ENCODE results near the gene SULF2.

Gene SULF2

DNA sequence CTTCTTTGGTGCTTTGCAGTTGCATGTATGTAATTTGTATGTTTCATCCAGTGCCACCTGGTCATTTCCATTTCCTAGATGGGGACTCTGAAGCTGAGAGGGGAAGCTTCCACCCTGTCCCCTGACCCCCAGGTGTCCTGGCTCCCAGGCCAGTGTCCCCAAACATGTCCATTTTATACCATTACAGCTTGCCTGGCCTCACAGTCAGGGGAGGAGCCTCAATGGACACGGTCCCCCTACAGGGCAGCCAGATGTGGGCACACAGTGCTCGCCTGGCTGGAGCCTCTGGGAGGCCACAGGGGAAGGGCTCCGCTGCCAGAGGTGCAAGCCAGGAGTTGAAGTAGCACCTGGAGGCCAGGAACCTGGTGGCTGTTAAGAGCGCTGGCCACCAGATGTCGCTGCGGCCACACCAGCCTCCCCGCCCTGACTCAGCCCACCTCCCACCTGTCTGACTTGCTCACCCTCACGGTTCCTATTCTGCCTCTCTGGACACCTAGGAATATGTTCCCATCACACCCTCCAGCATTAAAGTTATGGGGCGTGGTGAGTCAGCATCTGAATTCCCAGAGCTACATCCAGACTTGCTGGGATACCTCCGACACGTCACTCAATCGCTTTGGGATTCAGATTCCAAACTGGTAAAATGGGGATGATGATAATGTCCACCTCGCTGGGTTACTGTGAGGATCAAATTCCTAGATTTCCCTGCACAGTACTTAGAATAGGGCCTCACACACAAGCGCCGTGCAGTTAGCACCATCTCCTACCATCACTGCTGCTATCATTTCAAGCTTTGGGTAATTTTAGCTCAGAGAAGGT, 107.4 kb downstream of the SULF2 start:
- DNase-seq, result peak; percentile 40

GRCh38 chr20:47676912-47677634, 108.2 kb downstream of the SULF2 start:
- DNase-seq, result no peak

DNA sequence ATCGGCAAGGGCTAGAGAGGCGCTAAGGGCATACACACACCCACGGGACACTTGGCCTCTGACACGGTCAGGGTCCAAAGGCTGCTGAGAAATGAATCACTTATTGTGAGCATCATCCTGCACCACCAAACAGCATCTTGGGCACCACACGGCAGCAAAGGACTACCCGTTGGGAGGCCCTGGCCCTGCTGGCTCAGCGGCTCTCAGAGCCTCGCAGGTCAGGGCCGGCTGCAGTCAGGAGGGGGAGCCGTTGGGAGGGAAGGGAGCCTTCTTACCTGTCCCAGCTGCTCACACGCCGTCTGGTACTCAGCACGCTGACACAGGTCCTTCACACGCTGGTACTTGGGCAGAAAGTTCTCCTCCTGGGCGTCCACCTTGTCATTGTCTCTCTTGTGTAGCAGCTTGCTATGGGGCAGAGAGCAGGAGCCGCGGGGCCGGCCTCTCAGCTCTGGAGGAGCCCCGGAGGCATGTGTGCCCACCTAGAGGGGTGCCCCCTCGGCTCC, 109.0 kb downstream of the SULF2 start:
- DNase-seq, result no peak

DNA sequence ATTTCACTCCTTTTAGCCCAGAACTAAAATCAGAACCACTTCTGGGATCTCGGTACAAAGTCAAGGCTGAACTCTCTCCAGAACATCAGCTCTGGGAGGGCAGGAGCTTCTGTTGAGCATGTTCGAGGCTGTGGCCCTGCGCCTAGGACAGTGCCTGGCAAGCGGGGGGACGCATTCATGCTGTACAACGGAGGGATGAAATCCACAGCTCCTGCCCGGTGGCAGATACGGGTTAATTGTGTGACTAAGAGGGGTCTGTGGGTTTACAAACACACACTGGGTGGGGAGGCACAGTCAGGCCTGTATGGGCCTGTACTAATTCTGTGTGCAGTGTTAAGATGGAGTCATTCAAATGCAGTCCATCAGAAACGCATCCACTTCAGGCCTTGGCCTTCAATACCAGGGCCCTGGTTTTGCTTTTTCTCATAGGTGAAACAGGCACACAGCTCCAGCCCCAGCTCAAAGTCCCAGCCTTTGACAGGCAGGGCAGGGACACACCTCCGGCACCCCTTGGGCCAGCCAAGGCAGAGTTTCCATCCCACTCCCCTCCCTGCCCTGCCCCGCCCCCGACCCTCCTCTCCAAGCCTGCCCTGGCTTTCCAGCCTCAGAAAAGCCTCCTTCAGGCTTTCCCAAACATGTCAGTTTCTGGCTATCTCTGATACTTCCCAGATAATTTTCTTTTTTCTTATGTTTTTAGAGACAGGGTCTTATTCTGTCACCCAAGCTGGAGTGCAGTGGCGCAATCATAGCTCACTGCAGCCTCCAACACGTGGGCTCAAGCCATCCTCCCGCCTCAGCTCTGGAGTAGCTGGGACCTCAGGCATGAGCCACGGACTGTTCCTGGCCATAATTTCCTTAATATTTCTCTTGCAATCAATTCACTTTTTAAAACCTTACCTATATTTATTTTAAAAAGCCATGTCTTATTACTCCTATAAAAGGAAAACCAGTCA, 109.8 kb downstream of the SULF2 start:
- DNase-seq, result no peak

GRCh38 chr20:47674686-47675085, 110.6 kb downstream of the SULF2 start:
- no peak for DNase-seq

GRCh38 chr20:47674145-47674544, 111.1 kb downstream of the SULF2 start:
- DNase-seq, result no peak

GRCh38 chr20:47673671-47673955, 111.7 kb downstream of the SULF2 start:
- DNase-seq, result no peak

DNA sequence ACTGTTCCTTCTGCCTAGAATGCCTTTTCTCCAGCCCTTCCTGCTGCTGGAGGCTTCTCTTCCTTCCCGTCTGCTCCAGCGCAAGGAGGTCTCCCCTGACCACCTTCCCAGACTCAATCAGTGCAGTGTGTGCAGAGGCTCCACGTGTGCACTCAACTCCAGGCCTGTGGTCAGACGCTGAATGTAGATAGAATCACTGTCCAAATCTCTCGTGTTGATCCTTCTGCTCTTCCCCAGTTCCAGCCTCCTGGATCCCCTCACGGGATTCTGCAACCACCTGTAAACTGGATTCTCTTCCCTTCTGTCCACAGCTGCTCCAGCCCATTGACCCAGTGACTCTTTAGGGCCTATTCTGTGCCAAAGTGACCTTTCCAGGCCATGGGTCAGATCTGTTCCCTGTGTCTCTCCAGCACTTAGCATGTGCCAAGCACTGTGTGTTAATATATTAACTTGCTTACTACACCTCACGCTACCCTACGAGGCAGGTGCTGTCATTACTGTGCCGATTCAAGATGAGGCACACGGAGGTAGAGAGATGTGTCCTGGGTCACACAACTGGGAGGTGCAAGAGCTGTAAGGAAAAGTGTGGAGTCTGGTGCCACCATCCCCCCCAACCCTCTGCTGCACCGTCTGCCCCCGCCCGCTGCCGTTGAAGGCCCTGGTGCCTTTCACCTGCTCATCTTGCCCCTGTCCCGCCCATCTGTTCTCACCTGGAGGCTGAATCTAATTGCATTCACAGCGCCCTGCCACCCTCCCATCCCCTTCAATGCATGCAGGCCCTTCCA, 112.2 kb downstream of the SULF2 start:
- DNase-seq, result no peak

DNA sequence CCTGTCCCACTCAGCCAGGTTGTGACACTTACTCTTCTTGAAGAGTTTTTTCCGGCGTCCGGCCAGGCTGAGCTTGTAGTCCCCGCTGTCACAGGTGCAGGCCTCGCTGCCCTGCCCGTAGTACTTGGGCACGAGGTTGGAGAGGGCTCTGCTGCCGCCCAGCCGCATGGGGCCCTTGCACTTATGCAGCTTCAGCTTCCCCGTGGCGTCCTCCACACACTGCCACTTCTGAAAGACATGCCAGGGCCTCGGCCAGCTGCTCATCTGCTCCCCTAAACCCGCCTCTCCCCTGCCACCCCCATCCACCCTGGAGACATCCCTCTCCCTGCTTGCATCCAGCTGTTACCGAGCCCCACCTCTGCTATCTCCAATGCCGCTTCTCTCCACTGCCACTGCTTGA, 113.1 kb downstream of the SULF2 start:
- no peak for DNase-seq

DNA sequence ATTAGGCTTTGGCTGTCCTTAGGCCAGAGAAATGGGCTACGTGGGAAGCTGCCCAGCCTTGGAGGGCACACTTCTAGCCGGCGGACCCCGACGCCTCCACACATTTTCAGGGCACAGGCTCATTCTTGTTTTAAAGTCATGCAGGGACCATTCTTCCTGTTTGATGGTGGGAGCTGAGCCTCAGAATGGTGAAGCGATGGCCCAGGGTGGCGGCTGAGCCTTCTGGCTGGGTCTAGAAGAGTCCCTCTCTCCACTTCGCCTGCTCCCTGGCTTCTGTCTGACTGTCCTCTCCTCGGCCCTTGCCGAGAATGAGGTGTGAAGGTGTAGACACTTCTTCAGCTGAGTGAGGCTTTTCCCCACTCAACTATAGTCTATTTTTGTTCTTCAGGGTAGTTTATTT, 114.4 kb downstream of the SULF2 start:
- no peak for DNase-seq

DNA sequence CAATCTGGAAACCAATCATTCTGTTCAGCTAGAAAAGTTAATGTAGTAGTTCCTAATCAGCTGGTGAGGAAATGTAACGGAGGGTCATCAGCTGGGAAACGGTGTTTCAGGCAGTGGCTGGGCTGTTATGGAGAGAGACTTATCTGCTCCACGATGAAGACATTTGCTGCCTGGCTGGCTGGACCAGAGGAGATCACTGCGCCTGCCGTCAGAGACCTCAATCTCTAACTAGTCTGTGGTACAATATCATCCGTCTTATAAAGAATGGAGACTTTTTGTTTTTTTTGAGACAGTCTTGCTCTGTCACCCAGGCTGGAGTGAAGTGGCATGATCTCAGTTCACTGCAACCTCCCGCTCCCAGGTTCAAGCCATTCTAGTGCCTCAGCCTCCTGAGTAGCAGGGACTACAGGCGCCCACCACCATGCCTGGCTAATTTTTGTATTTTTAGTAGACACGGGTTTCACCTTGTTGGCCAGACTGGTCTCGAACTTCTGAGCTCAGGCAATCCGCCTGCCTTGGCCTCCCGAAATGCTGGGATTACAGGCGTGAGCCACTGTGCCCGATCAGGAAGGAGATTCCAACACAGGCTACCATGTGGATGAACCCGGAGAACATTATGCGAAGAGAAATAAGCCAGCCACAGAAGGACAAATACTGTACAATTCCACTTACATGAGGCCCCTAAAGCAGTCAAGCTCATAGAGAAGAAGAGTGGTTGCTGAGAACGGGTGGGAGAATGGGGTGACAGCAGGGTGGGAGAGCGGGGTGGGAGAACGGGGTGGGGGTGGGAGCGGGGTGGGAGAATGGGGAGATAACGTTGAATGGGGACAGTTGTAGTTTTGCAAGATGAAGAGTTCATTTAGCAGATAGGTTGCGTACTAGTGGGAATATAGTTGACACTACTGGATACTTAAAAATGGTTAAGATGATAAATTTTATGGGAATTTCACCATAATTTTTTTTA, 115.1 kb downstream of the SULF2 start:
- no peak for DNase-seq

DNA sequence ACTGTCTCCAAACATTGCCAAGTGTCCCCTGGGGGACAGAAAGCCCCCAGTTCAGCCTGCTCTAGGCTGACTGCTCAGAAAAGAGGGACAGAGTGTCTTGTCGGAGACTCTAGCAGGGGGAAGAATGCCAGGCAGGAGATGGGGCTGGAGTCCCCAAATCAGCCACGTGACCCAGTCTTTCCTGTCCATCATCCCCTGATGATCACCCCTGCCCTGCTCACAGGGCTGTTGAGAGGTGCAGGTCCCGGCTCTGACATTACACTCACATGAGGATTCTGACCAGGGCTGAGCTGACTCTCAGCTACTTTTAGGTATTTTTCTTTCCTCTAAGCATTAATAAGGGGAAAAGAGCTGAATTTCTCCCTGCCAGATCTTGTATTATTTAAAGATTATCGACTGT, 115.8 kb downstream of the SULF2 start:
- no peak for DNase-seq

- no peak for DNase-seq
These were observed 116.2 kb downstream of the SULF2 start for GRCh38 chr20:47669152-47669425.

- no peak for DNase-seq
These were observed 116.7 kb downstream of the SULF2 start for GRCh38 chr20:47668313-47669151.

- no peak for DNase-seq
These were observed 117.6 kb downstream of the SULF2 start for GRCh38 chr20:47667531-47668312.

- no peak for DNase-seq
These were observed 118.2 kb downstream of the SULF2 start for GRCh38 chr20:47667086-47667485.

DNA sequence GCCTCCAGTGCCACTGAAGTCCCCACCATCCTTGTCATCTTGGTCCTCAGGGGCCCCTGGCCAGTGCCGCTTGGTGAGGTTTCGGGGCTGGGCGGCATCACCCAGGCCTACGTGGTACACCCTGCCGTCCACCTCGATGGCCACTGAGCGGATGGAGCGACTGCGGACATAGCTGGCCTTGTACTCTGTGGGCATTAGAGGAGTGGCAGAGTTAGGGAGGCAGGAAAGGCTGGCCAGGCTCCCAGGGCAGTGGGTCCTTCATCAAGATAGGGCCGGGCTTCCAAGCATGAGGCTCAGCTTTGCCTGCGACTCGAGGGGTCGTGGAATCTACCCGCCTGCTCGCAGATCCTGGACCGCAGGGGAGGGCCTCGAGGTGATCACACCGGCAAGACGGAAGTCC, 119.0 kb downstream of the SULF2 start:
- DNase-seq, result no peak

DNA sequence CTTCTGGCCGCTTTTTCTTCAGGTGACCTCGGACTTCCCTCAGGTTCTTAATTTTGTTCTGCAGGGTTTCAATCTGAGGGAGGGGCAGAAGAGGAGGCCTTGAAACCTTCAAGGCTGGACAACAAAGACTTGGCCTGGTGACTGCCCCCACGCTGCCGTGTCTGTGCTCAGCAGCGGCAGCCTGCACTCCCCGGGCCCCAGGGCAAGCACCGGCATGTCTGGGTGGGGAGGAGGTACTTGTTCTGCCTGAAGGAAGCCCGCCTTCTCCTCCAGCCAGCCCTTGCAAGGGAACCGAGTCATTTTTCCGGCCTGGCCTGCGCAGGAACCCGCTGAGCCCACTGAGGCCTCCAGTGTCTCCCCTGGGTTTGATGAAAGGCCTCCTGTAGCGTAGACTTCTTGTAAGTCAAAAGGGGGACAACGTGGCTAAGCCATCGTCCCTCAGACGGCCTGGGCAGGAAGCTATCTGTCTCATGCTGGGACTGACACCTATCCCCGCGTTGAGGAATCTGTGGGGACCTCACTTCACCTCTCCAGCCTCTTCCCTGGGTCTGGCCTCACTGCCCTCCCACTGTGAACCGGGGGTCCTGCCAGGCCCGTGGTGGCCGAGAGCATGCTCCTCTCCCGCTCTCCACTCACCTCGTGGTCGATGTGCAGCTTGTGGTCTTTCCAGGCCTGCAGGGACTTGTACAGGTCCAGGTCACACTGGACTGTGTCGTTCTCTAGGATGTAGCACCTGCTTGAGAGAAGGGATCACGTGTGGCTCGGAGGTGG, 119.9 kb downstream of the SULF2 start:
- no peak for DNase-seq

GRCh38 chr20:47664744-47665143, 120.5 kb downstream of the SULF2 start:
- DNase-seq, result no peak

Measured in activated gamma-delta T cell treated with Interleukin-2 at 50 U/mL for 16 hours (primary cell).